NCI-H82 treated with DMSO at 0.1 percent for 48 hours (cell line): ENCODE data around the gene OOSP4B.
"Not testable (repeated sequence)": the region's sequence is repeated elsewhere in the genome, so short reads cannot be mapped to it uniquely, and the experiment has no call there.

Source experiments
- DNase-seq: peaks from one replicate; lab custom pipeline; 2025; ENCODE audit not compliant: unreplicated experiment; lab: John Stamatoyannopoulos, UW

The OOSP4B gene

GRCh38 chr11:60016881-60017280, at the start of gene OOSP4B:
Gene OOSP4B (plus strand): TSS chr11:60017181.
- no peak for DNase-seq

- no peak for DNase-seq
Observed at GRCh38 chr11:59967677-59968394, 49.1 kb upstream of the OOSP4B start.

GRCh38 chr11:59968395-59968783, 48.6 kb upstream of the OOSP4B start:
- DNase-seq, result no peak

- DNase-seq, result no peak
Observed at GRCh38 chr11:59973097-59973496, 43.9 kb upstream of the OOSP4B start.

GRCh38 chr11:59981106-59981770, 35.7 kb upstream of the OOSP4B start:
- DNase-seq, result no peak

GRCh38 chr11:59982037-59982436, 34.9 kb upstream of the OOSP4B start:
- not testable (repeated sequence) for DNase-seq

- DNase-seq, result no peak
Observed at GRCh38 chr11:59983212-59983611, 33.8 kb upstream of the OOSP4B start.

GRCh38 chr11:59984368-59984767, 32.6 kb upstream of the OOSP4B start:
- DNase-seq, result no peak

GRCh38 chr11:59990421-59990820, 26.6 kb upstream of the OOSP4B start:
- no peak for DNase-seq

DNA sequence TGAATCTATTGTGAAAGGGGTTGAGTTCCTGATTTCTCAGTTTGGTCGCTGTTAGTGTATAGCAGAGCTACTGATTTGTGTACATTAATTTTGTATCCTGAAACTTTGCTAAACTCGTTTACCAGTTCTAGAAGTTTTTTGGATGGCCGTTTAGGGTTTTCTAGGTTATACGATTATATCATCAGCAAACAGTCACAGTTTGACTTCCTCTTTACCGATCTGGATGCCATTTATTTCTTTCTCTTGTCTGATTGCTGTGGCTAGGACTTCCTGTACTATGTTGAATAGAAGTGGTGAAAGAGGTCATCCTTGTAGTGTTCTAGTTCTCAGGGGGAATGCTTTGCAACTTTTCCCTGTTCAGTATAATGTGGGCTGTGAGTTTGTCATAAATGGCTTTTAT, 24.6 kb upstream of the OOSP4B start:
- no peak for DNase-seq

- DNase-seq, result no peak
Observed at GRCh38 chr11:59997800-59998199, 19.2 kb upstream of the OOSP4B start.

GRCh38 chr11:59999691-60000090, 17.3 kb upstream of the OOSP4B start:
- DNase-seq, result peak; percentile 1

- no peak for DNase-seq
Observed at GRCh38 chr11:60003729-60004128, 13.3 kb upstream of the OOSP4B start.

DNA sequence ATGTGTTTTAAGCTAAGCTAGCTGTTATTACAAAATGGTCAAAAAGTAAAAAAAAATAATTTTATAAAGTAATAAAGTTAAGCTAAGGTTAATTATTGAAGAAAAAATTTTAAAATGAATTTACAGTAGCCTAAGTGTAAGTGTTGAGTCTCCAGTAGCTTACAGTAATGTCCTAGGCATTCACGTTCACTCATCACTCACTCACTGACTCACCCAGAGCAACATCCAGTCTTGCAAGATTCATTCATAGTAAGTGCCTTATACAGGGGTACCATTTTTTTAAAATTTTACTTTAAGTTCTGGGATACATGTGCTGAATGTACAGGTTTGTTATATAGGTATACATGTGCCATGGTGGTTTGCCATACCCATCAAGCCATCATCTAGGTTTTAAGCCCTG, 11.6 kb upstream of the OOSP4B start:
- no peak for DNase-seq

DNA sequence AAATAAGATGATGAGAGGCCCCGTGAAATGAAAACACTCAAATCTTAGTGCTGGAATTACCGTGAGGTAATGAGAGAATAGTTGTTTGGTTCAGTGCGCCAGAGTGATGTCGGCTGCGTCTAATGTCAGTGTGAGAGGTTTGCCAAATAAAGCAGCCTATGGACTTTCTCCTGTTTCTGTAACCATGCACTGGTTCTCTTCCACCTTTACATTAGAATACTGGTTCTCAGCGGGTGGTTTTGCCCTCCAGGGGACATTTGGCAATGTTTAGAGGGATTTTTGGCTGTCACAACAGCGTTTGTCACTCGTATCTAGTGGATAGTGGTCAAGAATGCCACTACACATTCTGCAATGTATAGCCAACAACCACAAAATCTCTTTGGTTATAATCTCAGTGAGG, 1.1 kb downstream of the OOSP4B start:
- no peak for DNase-seq

DNA sequence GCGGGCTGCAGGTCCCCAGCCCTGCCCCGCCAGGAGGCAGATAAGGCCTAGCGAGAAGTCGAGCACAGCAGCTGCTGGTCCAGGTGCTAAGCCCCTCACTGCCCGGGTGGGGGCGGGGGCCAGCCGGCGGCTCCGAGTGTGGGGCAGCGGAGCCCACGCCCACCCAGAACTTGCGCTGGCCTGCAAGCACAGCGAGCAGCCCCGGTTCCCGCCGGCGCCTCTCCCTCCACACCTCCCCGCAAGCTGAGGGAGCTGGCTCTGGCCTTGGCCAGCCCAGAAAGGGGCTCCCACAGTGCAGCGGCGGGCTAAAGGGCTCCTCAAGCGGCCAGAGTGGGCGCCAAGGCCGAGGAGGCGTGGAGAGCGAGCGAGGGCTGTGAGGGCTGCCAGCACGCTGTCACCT, 3.4 kb downstream of the OOSP4B start:
- not testable (repeated sequence) for DNase-seq

- DNase-seq, result no peak
Observed at GRCh38 chr11:60029015-60029632, 12.1 kb downstream of the OOSP4B start.

DNA sequence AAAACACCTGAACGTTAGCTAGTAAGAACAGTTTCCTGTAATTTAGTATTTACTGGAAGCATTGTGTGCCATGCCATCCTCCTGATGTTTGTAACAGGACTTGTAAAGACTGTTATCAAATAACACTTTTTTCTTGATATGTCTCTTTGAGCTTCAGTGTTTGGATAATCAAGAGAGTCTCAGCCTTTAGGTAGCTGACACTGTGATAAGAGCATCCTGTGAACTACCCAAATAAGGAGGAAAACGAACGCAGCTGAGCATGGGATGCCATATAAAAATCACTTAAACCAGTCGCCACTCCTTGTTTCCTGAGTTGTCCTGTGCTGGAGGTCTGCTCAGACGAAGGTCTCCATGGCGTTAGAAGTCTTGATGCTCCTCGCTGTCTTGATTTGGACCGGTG, 23.1 kb downstream of the OOSP4B start, which contains the start of gene OOSP2:
TSS of gene OOSP2 (plus strand) at position 301 of the 400 bp plus-strand sequence. CDS start at position 352, 51 bp downstream.
- no peak for DNase-seq

- DNase-seq, result not testable (repeated sequence)
Observed at GRCh38 chr11:60050422-60050821, 33.4 kb downstream of the OOSP4B start.

DNA sequence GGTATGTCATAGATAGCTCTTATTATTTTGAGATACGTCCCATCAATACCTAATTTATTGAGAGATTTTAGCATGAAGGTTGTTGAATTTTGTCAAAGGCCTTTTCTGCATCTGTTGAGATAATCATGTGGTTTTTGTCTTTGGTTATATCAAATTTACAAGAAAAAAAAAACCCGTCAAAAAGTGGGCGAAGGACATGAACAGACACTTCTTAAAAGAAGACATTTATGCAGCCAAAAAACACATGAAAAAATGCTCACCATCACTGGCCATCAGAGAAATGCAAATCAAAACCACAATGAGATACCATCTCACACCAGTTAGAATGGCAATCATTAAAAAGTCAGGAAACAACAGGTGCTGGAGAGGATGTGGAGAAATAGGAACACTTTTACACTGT, 33.9 kb downstream of the OOSP4B start:
- not testable (repeated sequence) for DNase-seq

DNA sequence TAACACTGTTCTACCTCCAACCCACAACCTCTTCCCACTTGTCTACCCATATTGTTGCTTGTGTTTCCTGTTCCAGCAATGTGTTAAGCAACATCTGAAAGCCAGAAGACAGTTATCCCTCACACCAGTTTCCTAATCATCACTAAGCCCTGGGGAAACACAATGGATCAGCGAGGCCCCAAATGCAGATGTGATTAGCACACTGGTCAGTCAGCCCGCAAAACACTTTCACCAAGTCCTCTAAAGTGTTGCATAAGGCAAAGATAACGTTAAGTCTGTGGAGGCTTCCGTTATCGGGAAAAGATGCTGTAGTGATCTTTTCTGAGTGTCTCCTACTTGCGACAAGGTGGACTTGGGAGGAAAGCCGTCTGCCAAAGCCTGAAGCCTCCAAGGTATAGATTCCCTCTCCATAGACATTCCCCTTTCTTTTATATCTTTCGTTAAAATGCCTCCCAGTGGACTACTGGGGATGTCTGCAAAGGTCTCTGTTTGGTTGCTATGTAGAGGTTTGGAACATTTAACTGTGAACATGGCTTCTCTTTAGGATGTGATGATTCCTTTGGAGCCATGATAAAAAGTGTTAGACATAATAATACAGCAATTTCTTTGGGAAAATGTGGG, 39.5 kb downstream of the OOSP4B start, which contains the start of gene MS4A3:
TSS of gene MS4A3 (plus strand) at position 317 of the 621 bp plus-strand sequence. CDS start 4,496 bp downstream, outside the sequence.
- no peak for DNase-seq
